HepG2 (cell line): Measurements from ENCODE around the gene IRX3. TPM values are rescaled to one million over a fixed set of nuclear protein-coding genes. Genes with fewer than 3 reads are reported as not detected.

Experiments
- AGO2 ChIP-seq: fragments of 200-400 bp; formaldehyde crosslinking; optimal IDR thresholded peaks from 2 replicates; pipeline ENCODE3; 2017; ENCODE audit warnings: mild to moderate bottlenecking, low read depth, low read length, moderate library complexity
- CCAR2 ChIP-seq: fragments of 200-400 bp; formaldehyde crosslinking; optimal IDR thresholded peaks from 2 replicates; pipeline ENCODE3; 2018; ENCODE audit warnings: low read depth, mild to moderate bottlenecking, low read length, moderate library complexity
- CENPX ChIP-seq: sonication (generic); formaldehyde crosslinking; IDR thresholded peaks from 2 replicates; pipeline ENCODE4 v1.9.0; 2021; ENCODE audit warnings: mild to moderate bottlenecking, missing genetic modification reagents, moderate library complexity
- DNMT3B ChIP-seq: conservative IDR thresholded peaks from 2 replicates; pipeline ENCODE4 v1.6.1; 2016; ENCODE audit warnings: missing biosample characterization, control low read depth
- HNRNPK ChIP-seq: fragments of 200-400 bp; formaldehyde crosslinking; IDR thresholded peaks from 2 replicates; pipeline ENCODE4 v1.6.1; 2018; ENCODE audit warnings: low read length, low read depth, moderate library complexity, mild to moderate bottlenecking; ENCODE audit not compliant: poor library complexity, severe bottlenecking
- MAZ ChIP-seq, 2 experiments: sonication (generic) in 1 of 2; formaldehyde crosslinking in 1 of 2; IDR thresholded peaks; 2 replicates each; pipeline versions ENCODE4 v1.5.0 to v1.6.1; 2012 to 2020; ENCODE audit warnings: low read depth in 2 of 2, mild to moderate bottlenecking in 2 of 2, borderline replicate concordance in 1 of 2, improper control_type of control experiment in 1 of 2, low read length in 1 of 2, missing genetic modification reagents in 1 of 2, moderate library complexity in 1 of 2
- MXI1 ChIP-seq: IDR thresholded peaks from 3 replicates; pipeline ENCODE4 v1.6.1; 2012; ENCODE audit warnings: low read depth, low read length, inconsistent platforms, borderline replicate concordance
- PAWR ChIP-seq: sonication (generic); formaldehyde crosslinking; IDR thresholded peaks from 2 replicates; pipeline ENCODE4 v1.4.0; 2020; ENCODE audit warnings: missing genetic modification reagents, mild to moderate bottlenecking, borderline replicate concordance
- SAP130 ChIP-seq: IDR thresholded peaks from 2 replicates; pipeline ENCODE4 v1.6.1; 2016; ENCODE audit warnings: low read depth
- STAT5B ChIP-seq: sonication (generic); formaldehyde crosslinking; IDR thresholded peaks from 2 replicates; pipeline ENCODE4 v1.4.0; 2020; ENCODE audit warnings: missing genetic modification reagents
- TEAD2 ChIP-seq: sonication (generic); formaldehyde crosslinking; IDR thresholded peaks from 2 replicates; pipeline ENCODE4 v1.9.0; 2021; ENCODE audit warnings: missing genetic modification reagents
- ZBTB7B ChIP-seq: sonication (generic); formaldehyde crosslinking; IDR thresholded peaks from 2 replicates; pipeline ENCODE4 v1.4.0; 2020; ENCODE audit warnings: missing genetic modification reagents
- ZNF160 ChIP-seq: sonication (generic); formaldehyde crosslinking; IDR thresholded peaks from 2 replicates; pipeline ENCODE4 v1.8.0; 2022; ENCODE audit warnings: mild to moderate bottlenecking, inconsistent platforms, missing genetic modification reagents
- ZNF20 ChIP-seq: sonication (generic); formaldehyde crosslinking; IDR thresholded peaks from 2 replicates; pipeline ENCODE4 v1.4.0; 2020; ENCODE audit warnings: mild to moderate bottlenecking, moderate library complexity, missing genetic modification reagents
- ZNF234 ChIP-seq: sonication (generic); formaldehyde crosslinking; conservative IDR thresholded peaks from 2 replicates; pipeline ENCODE4 v1.5.1; 2020; ENCODE audit warnings: mild to moderate bottlenecking, missing genetic modification reagents
- ZNF350 ChIP-seq: sonication (generic); formaldehyde crosslinking; IDR thresholded peaks from 2 replicates; pipeline ENCODE4 v1.4.0; 2020; ENCODE audit warnings: mild to moderate bottlenecking, low read depth, missing genetic modification reagents, borderline replicate concordance
- ZNF670 ChIP-seq: sonication (generic); formaldehyde crosslinking; IDR thresholded peaks from 2 replicates; pipeline ENCODE4 v1.8.0; 2022; ENCODE audit warnings: mild to moderate bottlenecking, missing genetic modification reagents, borderline replicate concordance
- polyA plus RNA-seq, 8 experiments: library from polyadenylated mRNA; depleted of rRNA in 3 of 8; stranded (reverse) in 7 of 8; unstranded in 1 of 8; fragments of >200 nt; fragmentation: Illumina TruSeq in 4 of 8; extraction: Trizol in 4 of 8; gene quantifications; 2 replicates each; pipeline versions ENCODE4 v1.2.1 to v1.2.3, GENCODE V29; 2011 to 2016; ENCODE audit warnings: low read depth in 4 of 8, missing spikeins in 1 of 8, mixed read lengths in 1 of 8; ENCODE audit not compliant: insufficient read depth in 1 of 8
- total RNA-seq, 5 experiments: library from RNA; depleted of rRNA; stranded (reverse); fragments of >200 nt; fragmentation: Illumina TruSeq; extraction: Trizol; gene quantifications; 2 replicates each; pipeline ENCODE4 v1.2.3, GENCODE V29; 2016; ENCODE audit warnings: low read depth in 1 of 5
- TF ChIP-seq, protein P1 (sequence below): sonication (generic); formaldehyde crosslinking; IDR thresholded peaks from 2 replicates; pipeline ENCODE4 v1.5.1; 2020; ENCODE audit warnings: missing genetic modification reagents, mild to moderate bottlenecking, borderline replicate concordance
- TF ChIP-seq, protein P2 (sequence below): IDR thresholded peaks from 2 replicates; pipeline ENCODE4 v1.4.0; 2020; ENCODE audit warnings: mild to moderate bottlenecking, missing genetic modification reagents
- TF ChIP-seq, protein P3 (sequence below): sonication (generic); formaldehyde crosslinking; IDR thresholded peaks from 2 replicates; pipeline ENCODE4 v1.4.0; 2020; ENCODE audit warnings: missing genetic modification reagents
- TF ChIP-seq, protein P4 (sequence below): sonication (generic); formaldehyde crosslinking; IDR thresholded peaks from 2 replicates; pipeline ENCODE4 v1.5.1; 2020; ENCODE audit warnings: missing genetic modification reagents, mild to moderate bottlenecking, borderline replicate concordance

IRX3 gene
- total and polyA plus RNA-seq, 2 of the 13 experiments (the other 11 are each of a cell fraction or from before 2014, with no cell fraction given) = 9.2 to 16.4 TPM

DNA sequence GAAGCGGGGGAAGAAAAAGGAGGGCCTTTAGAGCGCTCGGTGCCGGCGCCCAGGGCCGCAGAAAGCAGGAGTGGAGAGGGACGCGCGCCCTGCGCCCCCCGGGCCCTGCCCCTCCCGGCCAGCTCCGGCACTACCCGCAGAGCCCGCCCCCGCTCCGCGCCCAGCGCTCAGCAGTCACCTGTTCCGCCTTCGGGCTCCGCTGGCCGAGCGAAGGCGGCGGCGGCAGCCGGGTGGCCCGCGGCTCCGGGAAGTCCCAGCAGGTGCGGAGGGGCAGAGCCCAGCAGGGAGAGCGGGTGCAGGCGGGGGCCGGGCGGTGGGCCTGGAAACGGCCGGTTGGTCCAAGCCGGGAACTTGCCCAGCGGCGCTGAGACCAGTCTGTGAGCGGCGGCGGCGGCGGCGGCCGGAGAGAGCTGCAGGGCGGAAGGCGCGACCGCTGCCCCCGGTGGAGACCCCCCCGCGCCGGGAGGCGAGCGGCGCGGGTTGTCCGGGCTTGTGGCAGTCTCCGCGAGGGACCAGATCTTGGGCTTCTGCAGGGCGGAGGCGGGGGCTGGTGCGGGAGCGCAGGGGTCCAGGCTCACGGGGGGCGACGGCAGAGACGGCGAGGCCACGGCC is 2.2 kb downstream of the IRX3 start (continued):
- TF ChIP-seq ZNF20 (CRISPR knock-in tag) (no peak), ZNF670 (no peak), ZBTB7B (CRISPR knock-in tag) (0 out of 2 replicates have a peak, but pooled peaks have one; percentile 2), DNMT3B (CRISPR knock-in tag) (no peak), STAT5B (no peak), CCAR2 (no peak), PAWR (CRISPR knock-in tag) (no peak), ZNF160 (CRISPR knock-in tag) (no peak), HNRNPK (peak; percentile 22), SAP130 (CRISPR knock-in tag) (peak; percentile 42; the same call in 1 of the 2 replicates), MAZ (IDR thresholded peaks at IDR 0.05; ENCODE audit: borderline replicate concordance, low read depth, low read length) (no peak), MAZ (CRISPR knock-in tag; IDR thresholded peaks at IDR 0.05; ENCODE audit: low read depth) (peak; percentile 43; the same call in 1 of the 2 replicates), ZNF234 (CRISPR knock-in tag) (no peak; the same call in 1 of the 2 replicates), TEAD2 (CRISPR knock-in tag) (no peak), MXI1 (no peak), AGO2 (peak; percentile 82), CENPX (CRISPR knock-in tag) (no peak), ZNF350 (no peak)
- TF ChIP-seq, protein P1, sequence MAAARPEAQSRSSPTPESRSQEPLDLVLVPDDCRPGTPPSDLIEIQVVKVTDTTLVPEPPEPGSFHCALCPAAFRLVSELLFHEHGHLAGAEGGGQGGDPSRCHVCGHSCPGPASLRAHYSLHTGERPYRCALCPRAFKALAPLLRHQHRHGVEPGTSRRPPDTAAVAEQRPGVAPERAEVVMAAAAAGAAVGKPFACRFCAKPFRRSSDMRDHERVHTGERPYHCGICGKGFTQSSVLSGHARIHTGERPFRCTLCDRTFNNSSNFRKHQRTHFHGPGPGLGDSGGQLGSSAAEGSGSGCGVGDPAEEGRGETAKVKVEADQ (CRISPR knock-in tag) = peak; percentile 65; the same call in 1 of the 2 replicates
- TF ChIP-seq, protein P2, sequence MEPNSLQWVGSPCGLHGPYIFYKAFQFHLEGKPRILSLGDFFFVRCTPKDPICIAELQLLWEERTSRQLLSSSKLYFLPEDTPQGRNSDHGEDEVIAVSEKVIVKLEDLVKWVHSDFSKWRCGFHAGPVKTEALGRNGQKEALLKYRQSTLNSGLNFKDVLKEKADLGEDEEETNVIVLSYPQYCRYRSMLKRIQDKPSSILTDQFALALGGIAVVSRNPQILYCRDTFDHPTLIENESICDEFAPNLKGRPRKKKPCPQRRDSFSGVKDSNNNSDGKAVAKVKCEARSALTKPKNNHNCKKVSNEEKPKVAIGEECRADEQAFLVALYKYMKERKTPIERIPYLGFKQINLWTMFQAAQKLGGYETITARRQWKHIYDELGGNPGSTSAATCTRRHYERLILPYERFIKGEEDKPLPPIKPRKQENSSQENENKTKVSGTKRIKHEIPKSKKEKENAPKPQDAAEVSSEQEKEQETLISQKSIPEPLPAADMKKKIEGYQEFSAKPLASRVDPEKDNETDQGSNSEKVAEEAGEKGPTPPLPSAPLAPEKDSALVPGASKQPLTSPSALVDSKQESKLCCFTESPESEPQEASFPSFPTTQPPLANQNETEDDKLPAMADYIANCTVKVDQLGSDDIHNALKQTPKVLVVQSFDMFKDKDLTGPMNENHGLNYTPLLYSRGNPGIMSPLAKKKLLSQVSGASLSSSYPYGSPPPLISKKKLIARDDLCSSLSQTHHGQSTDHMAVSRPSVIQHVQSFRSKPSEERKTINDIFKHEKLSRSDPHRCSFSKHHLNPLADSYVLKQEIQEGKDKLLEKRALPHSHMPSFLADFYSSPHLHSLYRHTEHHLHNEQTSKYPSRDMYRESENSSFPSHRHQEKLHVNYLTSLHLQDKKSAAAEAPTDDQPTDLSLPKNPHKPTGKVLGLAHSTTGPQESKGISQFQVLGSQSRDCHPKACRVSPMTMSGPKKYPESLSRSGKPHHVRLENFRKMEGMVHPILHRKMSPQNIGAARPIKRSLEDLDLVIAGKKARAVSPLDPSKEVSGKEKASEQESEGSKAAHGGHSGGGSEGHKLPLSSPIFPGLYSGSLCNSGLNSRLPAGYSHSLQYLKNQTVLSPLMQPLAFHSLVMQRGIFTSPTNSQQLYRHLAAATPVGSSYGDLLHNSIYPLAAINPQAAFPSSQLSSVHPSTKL = no peak
- TF ChIP-seq, protein P3, sequence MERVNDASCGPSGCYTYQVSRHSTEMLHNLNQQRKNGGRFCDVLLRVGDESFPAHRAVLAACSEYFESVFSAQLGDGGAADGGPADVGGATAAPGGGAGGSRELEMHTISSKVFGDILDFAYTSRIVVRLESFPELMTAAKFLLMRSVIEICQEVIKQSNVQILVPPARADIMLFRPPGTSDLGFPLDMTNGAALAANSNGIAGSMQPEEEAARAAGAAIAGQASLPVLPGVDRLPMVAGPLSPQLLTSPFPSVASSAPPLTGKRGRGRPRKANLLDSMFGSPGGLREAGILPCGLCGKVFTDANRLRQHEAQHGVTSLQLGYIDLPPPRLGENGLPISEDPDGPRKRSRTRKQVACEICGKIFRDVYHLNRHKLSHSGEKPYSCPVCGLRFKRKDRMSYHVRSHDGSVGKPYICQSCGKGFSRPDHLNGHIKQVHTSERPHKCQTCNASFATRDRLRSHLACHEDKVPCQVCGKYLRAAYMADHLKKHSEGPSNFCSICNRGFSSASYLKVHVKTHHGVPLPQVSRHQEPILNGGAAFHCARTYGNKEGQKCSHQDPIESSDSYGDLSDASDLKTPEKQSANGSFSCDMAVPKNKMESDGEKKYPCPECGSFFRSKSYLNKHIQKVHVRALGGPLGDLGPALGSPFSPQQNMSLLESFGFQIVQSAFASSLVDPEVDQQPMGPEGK = peak; percentile 73
- TF ChIP-seq, protein P4, sequence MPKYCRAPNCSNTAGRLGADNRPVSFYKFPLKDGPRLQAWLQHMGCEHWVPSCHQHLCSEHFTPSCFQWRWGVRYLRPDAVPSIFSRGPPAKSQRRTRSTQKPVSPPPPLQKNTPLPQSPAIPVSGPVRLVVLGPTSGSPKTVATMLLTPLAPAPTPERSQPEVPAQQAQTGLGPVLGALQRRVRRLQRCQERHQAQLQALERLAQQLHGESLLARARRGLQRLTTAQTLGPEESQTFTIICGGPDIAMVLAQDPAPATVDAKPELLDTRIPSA (CRISPR knock-in tag) = no peak; the same call in 1 of the 2 replicates
